Activated CD8-positive, alpha-beta memory T cell treated with anti-CD3 and anti-CD28 coated beads, Interleukin-2, amount 10 ng/mL, durations not matched to agents 7 days and 5 days (primary cell): ENCODE results near the gene DNTTIP2. TPM values are rescaled to one million over a fixed set of nuclear protein-coding genes. Genes with fewer than 3 reads are reported as not detected.
A peak's percentile ranks its signal among the peaks of the same experiment; 100 is the strongest.
"Not testable (repeated sequence)": the region's sequence is repeated elsewhere in the genome, so short reads cannot be mapped to it uniquely, and the experiment has no call there.

ENCODE experiments used
- ATAC-seq: fragments of 150-1000 bp; cut with Tn5 transposase; one replicate; pipeline ENCODE4 v1.10.0; 2021; ENCODE audit warnings: moderate library complexity
- CTCF ChIA-PET: fragments of 350-600 bp; sonication (Branson Sonifier 250); formaldehyde crosslinking; loops from one replicate; lab custom pipeline; 2021; ENCODE audit warnings: antibody characterized with exemption; lab: Charles Lee
- DNase-seq: peaks from one replicate; pipeline ENCODE4 v3.0.0-alpha.2; 2020
- H3K27ac Mint-ChIP-seq: one replicate; pipeline ENCODE4 v1.8.0; 2021; ENCODE audit warnings: mild to moderate bottlenecking, mixed read lengths
- H3K27me3 Mint-ChIP-seq: one replicate; pipeline ENCODE4 v1.8.0; 2021; ENCODE audit warnings: mixed read lengths
- H3K36me3 Mint-ChIP-seq: one replicate; pipeline ENCODE4 v1.8.0; 2021; ENCODE audit warnings: mild to moderate bottlenecking, mixed read lengths
- H3K4me1 Mint-ChIP-seq: one replicate; pipeline ENCODE4 v1.8.0; 2021; ENCODE audit warnings: mixed read lengths
- H3K4me3 Mint-ChIP-seq: one replicate; pipeline ENCODE4 v1.8.0; 2021; ENCODE audit warnings: mild to moderate bottlenecking, moderate library complexity, mixed read lengths
- H3K9me3 Mint-ChIP-seq: one replicate; pipeline ENCODE4 v1.8.0; 2022; ENCODE audit warnings: low read depth, mixed read lengths
- total RNA-seq, 2 experiments: library from RNA; stranded (reverse); gene quantifications; one replicate each; pipeline ENCODE4 v1.2.3, GENCODE V29; 2021

The DNTTIP2 gene, protein sequence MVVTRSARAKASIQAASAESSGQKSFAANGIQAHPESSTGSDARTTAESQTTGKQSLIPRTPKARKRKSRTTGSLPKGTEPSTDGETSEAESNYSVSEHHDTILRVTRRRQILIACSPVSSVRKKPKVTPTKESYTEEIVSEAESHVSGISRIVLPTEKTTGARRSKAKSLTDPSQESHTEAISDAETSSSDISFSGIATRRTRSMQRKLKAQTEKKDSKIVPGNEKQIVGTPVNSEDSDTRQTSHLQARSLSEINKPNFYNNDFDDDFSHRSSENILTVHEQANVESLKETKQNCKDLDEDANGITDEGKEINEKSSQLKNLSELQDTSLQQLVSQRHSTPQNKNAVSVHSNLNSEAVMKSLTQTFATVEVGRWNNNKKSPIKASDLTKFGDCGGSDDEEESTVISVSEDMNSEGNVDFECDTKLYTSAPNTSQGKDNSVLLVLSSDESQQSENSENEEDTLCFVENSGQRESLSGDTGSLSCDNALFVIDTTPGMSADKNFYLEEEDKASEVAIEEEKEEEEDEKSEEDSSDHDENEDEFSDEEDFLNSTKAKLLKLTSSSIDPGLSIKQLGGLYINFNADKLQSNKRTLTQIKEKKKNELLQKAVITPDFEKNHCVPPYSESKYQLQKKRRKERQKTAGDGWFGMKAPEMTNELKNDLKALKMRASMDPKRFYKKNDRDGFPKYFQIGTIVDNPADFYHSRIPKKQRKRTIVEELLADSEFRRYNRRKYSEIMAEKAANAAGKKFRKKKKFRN
- 10 to 100 TPM; 60.8 to 74.5 TPM for total RNA-seq

DNA sequence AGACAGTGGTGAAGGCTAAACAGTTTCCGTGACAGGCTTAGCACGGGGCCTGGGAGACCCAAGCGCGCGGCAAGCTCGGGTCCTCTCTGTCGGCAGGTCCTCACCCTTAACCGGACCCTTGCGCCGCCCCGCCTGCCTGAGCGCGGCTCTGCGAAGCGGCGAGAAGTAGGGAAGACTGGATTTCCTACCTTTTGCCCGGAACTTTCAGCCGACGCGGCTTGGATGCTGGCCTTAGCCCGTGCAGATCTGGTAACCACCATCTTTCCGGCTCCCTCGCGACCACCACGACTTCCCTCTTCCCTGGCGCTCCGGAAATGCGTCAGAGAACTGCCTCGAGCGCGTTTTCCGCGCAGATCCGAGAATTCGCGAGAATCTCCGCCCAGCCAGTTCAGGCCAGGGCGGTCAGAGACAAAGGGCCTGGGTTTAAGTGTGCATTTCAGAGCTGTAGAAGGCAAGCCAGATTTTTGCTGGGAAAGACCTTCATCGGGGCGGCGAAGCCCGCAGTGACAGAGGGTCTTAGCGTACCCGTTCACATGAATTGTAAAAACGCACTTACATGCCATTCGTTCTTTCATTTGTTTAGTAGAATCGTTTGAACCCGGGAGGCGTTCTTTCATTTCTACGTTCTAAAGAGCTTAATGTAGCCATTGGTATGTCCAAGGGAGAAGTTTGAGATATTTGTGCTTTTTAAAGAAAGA is at the start of gene DNTTIP2:
TSS of gene DNTTIP2 (minus strand) at position 318 of the 698 bp plus-strand sequence. CDS start at position 260, 58 bp downstream.
- peak; percentile 88 for ATAC-seq
- CTCF ChIA-PET: interaction anchor here (0.8 to 3.8 kb wide), 6 partner anchors 18 to 250 kb away, joined by 3 to 15 read pairs (median 4); partner anchors contain the start of gene GCLM

DNA sequence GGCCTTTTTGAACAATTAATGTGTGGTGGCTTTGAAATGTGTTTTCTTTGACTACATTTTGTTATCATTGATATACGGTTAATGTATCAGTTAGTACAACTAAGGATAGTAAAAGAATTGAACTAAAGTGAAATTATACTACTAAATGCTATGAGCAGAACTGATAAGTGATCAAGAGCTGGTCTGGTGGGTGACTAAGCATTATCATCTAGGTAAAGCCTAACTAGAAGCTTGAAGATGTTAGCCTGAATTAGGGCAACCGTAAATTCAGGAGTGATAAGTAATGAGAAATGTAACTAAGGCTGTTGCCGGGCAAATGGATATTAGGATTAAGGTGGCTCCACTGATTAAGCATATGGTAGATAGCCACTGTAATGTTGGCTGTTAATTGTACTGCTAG is 46.2 kb upstream of the DNTTIP2 start:
- DNase-seq (no peak), ATAC-seq (no peak)
- Mint-ChIP-seq H3K4me3 (no peak overlapping the region), H3K36me3 (peaks cover 2% of the 10 kb centered on the region), H3K27ac (no peak overlapping the region), H3K9me3 (no peaks in the 10 kb centered on the region), H3K4me1 (peaks cover 2% of the 10 kb centered on the region), H3K27me3 (peaks cover 14% of the 10 kb centered on the region)
- CTCF ChIA-PET: no interaction called here

More for the DNA sequence above, at the start of gene DNTTIP2:
- Mint-ChIP-seq H3K27me3 (no peaks in the 10 kb centered on the region), H3K4me1 (peaks cover 39% of the 10 kb centered on the region), H3K4me3 (peak within 1 kb of the TSS; percentile 88), H3K9me3 (no peaks in the 10 kb centered on the region), H3K36me3 (peaks cover 37% of the 10 kb centered on the region), H3K27ac (peak within 1 kb of the TSS; percentile 96)
- peak; percentile 96 for DNase-seq

DNA sequence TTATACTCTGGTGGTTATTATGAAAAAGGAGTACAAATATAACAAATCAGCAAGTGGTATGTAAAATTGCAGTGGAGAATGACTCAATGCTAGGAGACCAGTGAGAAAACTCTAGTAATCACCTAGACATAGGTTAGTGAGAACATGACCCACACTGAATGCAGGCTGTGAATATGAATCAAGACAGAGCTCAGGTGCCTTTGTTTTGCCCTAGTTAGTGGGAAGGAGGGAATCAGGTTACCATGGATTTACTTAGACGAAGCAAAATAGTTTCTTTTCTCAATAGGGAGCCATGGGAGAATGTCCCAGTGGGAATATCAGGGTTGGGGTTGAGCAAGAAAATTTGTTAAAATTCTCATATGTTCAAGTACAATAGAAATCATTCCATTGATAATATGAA is 40.8 kb upstream of the DNTTIP2 start:
- no peaks in the 10 kb centered on the region for H3K9me3 Mint-ChIP-seq
- no peak overlapping the region for H3K27ac Mint-ChIP-seq
- no peak overlapping the region for H3K4me3 Mint-ChIP-seq
- CTCF ChIA-PET: interaction anchor here (1.6 to 2.0 kb wide), 2 partner anchors 10 to 19 kb away, joined by 3 to 6 read pairs; no protein-coding TSS in a partner anchor
- DNase-seq: no peak
- no peaks in the 10 kb centered on the region for H3K27me3 Mint-ChIP-seq
- no peaks in the 10 kb centered on the region for H3K36me3 Mint-ChIP-seq
- H3K4me1 Mint-ChIP-seq: no peaks in the 10 kb centered on the region
- no peak for ATAC-seq

DNA sequence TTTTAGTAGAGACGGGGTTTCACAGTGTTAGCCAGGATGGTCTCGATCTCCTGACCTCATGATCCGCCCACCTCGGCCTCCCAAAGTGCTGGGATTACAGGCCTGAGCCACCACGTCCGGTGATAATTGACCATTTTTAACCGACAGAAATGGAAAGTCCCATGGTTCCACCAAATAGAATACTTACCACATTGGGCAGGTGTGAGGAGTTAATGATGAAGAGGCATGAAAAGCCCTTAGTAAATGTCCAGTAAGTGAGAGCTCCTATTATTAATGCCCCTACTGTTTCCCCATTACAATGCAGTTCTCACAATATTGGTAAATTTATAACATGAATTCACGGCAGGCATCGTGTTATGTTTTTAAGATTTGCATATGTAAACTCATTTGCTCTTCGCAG is 38.3 kb upstream of the DNTTIP2 start:
- CTCF ChIA-PET: no interaction called here
- Mint-ChIP-seq H3K36me3 (no peaks in the 10 kb centered on the region), H3K4me1 (no peaks in the 10 kb centered on the region), H3K9me3 (no peaks in the 10 kb centered on the region), H3K27me3 (peaks cover 12% of the 10 kb centered on the region), H3K27ac (no peak overlapping the region), H3K4me3 (no peak overlapping the region)
- no peak for DNase-seq
- ATAC-seq: no peak

DNA sequence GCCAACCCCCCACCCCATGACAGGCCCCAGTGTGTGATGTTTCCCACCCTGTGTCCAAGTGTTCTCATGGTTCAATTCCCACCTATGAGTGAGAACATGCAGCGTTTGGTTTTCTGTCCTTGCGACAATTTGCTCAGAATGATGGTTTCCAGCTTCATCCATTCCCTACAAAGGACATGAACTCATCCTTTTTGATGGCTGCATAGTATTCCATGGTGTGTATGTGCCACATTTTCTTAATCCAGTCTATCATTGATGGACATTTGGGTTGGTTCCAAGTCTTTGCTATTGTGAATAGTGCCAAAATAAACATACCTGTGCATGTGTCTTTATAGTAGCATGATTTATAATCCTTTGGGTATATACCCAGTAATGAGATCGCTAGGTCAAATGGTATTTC is 31.9 kb upstream of the DNTTIP2 start:
- not testable (repeated sequence) for ATAC-seq, H3K36me3 Mint-ChIP-seq, DNase-seq, H3K4me3 Mint-ChIP-seq, H3K9me3 Mint-ChIP-seq, H3K27ac Mint-ChIP-seq
- peaks cover 24% of the 10 kb centered on the region for H3K4me1 Mint-ChIP-seq
- CTCF ChIA-PET: interaction anchor here (0.7 to 2.7 kb wide), 4 partner anchors 8 to 567 kb away, joined by 3 to 15 read pairs (median 8); partner anchors contain the start of gene DNTTIP2
- H3K27me3 Mint-ChIP-seq: peaks cover 13% of the 10 kb centered on the region

DNA sequence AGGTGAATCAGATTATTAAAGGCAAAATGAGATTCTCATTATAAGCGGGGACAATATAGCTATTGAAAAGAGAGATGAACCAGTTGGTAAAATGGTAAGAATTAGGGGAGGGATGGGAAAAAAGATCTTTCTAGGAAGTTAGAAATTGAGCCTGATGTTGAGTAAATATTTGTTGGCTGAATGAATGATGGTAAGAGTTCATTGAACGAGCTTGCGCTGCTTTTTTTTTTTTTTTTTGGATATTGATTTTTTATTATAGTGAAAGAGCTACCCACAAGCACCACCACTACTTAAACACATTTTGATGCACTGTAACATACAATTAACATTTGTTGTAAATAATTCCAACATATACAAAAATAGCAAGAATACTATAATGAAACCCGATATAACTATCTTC is 31.3 kb upstream of the DNTTIP2 start:
- Mint-ChIP-seq H3K27me3 (peaks cover 13% of the 10 kb centered on the region), H3K9me3 (peaks cover 2% of the 10 kb centered on the region), H3K27ac (peak overlapping the region; percentile 84), H3K4me3 (peak overlapping the region; percentile 88), H3K36me3 (peaks cover 3% of the 10 kb centered on the region), H3K4me1 (peaks cover 27% of the 10 kb centered on the region)
- ATAC-seq: no peak
- DNase-seq: no peak
- CTCF ChIA-PET: interaction anchor here (0.7 to 2.7 kb wide), 10 partner anchors 9 to 567 kb away, joined by 3 to 15 read pairs (median 4); partner anchors contain the start of gene DNTTIP2

DNA sequence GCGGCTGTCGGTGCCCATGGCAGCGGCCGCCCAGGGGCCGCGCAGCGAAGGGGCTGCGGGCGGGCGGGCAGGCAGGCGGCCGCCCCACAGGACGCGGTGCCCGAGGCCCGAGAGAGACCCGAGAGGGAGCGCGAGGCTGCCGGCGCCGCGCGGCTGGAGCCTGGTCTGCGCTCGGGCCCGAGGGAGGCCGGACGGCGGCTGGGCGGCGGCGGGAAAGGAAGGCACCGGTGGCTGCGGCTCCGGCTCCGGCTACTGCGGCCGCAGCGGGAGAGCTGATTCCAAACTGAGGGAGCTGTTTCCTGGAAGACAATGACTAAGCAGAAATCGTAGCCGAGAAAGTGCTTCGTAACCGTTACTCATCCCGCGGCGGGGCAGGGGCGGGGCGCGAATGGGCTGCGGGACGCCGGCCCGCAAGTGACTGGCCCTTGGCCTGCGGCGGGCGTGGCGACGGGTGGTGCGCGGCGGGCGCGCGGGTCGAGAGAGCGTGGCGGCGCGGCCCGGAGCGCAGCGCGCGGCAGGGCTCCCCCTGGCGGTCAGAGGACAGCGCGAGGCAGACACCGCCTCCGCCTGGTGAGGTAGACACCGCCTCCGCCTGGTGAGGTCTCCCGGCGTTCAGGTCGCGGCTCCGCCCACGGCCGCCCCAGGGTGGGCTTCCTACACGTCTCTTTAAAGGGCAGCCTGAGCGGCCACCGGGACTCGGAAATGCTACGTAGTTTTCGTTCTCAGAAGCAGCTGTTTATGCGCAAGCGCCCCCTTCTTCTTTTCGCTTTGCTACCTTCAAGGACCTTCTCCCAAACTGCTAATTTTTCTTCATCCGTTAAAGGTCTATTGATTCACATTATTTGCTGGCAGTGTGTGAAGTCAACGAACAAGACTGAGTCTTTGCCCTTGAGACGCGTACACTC is 30.4 kb upstream of the DNTTIP2 start, which contains the start of gene GCLM:
TSS of gene GCLM (minus strand) at position 285 of the 905 bp plus-strand sequence. CDS start at position 18, 267 bp downstream.
- DNase-seq: peak; percentile 92
- Mint-ChIP-seq H3K27ac (peak within 1 kb of the TSS; percentile 85), H3K4me1 (peaks cover 34% of the 10 kb centered on the region), H3K27me3 (peaks cover 13% of the 10 kb centered on the region), H3K9me3 (peaks cover 2% of the 10 kb centered on the region), H3K4me3 (peak within 1 kb of the TSS; percentile 88), H3K36me3 (peaks cover 3% of the 10 kb centered on the region)
- CTCF ChIA-PET: interaction anchor here (0.7 to 2.7 kb wide), 10 partner anchors 10 to 564 kb away, joined by 3 to 15 read pairs (median 4); partner anchors contain the start of gene DNTTIP2
- ATAC-seq: peak; percentile 94

DNA sequence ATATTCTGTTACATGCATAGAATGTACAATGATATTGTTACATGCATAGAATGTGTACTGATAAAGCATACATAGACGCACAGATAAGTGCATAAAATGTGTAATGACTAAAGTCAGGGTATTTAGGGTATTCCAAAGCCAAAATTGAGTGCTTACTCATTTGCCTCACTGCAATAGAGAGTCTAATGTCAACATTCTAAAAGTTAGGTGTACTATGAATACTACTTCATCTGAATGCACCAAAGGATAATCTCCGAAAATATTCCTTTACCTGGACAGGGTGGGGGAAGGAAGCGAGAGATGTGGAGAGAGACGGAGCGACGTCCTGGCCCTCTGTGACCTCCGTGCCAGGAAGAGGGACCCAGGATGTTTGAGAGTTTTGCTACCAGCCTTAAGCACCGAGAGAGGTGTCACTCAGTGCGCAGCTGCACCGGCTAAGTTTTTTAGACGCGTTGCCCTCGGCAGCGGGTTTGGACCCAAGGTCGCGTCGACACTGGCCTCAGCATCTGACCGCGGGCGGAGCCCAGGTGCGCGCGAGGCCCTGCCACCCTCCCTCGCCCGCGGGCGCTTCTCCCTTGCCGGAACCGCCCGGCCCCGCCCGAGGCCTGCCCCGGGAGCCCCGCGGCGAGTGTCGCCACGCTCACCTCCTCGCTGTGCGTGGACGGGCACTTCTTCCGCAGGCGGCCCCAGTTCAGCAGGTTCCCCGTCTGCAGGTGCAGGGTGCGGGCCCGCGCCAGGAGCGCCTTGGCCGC is 29.6 kb upstream of the DNTTIP2 start:
- H3K4me1 Mint-ChIP-seq: peaks cover 42% of the 10 kb centered on the region
- peak overlapping the region; percentile 88 for H3K4me3 Mint-ChIP-seq
- CTCF ChIA-PET: interaction anchor here (0.7 to 2.7 kb wide), 8 partner anchors 11 to 564 kb away, joined by 3 to 15 read pairs (median 4); partner anchors contain the start of gene DNTTIP2
- H3K27me3 Mint-ChIP-seq: peaks cover 9% of the 10 kb centered on the region
- ATAC-seq: peak; percentile 45
- peak overlapping the region; percentile 85 for H3K27ac Mint-ChIP-seq
- DNase-seq: peak; percentile 72
- peaks cover 2% of the 10 kb centered on the region for H3K9me3 Mint-ChIP-seq
- H3K36me3 Mint-ChIP-seq: peaks cover 9% of the 10 kb centered on the region

DNA sequence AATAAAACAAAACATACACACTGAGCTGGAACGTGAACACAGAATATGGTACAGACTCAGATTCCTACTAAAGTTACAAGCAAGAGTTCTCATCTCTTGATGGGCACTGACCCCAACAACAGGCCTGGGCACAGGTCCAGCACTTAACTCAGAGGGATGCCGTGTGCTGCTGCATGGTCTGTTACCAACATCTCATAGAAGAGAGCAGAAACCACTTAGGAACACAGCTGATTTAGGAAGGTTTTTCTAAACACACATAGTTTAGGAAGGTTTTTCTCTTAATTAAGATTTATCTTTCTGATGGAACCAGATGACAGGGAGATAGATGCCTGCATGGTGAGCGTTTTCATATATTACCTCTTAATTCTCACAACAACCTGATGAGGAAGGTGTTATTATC is 28.7 kb upstream of the DNTTIP2 start:
- ATAC-seq (no peak), DNase-seq (no peak)
- peaks cover 2% of the 10 kb centered on the region for H3K9me3 Mint-ChIP-seq
- CTCF ChIA-PET: interaction anchor here (0.8 to 1.2 kb wide), 3 partner anchors 24 to 62 kb away, joined by 3 to 7 read pairs (median 3); partner anchors contain the start of gene DNTTIP2
- H3K27me3 Mint-ChIP-seq: peaks cover 4% of the 10 kb centered on the region
- peak overlapping the region; percentile 68 for H3K4me3 Mint-ChIP-seq
- peaks cover 9% of the 10 kb centered on the region for H3K36me3 Mint-ChIP-seq
- peaks cover 42% of the 10 kb centered on the region for H3K4me1 Mint-ChIP-seq
- H3K27ac Mint-ChIP-seq: peak overlapping the region; percentile 79

DNA sequence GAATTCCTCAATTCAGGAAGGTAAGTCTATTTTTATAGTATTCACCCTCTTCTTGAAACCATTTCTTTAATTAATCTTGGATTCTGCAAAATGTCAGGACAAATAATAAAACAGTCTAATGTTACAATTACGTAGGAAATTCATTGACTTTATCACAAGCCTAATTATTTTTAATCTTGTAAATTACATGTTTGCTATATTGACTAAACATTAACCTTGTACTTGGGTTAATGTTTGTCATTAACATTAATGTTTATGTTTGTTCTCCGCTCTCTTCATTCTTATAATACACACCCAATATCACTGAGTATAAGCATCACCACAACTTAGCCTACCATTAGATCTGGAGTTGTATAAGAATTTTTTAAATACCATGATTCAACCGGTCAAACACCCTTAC is 27.5 kb upstream of the DNTTIP2 start:
- CTCF ChIA-PET: no interaction called here
- Mint-ChIP-seq H3K4me3 (peak overlapping the region; percentile 8), H3K4me1 (peaks cover 46% of the 10 kb centered on the region), H3K36me3 (peaks cover 15% of the 10 kb centered on the region), H3K9me3 (peaks cover 2% of the 10 kb centered on the region), H3K27me3 (no peaks in the 10 kb centered on the region), H3K27ac (peak overlapping the region; percentile 9)
- ATAC-seq (no peak), DNase-seq (no peak)

DNA sequence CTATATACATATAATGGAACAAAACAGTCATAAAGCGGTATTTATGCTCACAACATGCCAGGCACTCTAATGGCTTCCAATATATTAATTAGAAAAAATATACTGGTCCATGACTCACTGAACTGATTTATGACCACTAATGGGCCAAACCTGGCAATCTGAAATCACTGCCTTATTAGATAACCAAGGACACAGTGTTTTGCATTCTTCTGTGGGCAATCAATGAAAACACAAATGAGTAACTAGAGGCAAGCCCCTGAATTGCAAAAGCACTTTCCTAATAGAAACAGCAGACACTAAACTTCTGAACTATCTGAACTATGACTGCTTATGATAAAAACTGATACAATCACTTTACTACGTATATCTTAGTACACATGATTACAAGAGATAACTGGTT is 26.7 kb upstream of the DNTTIP2 start:
- H3K4me1 Mint-ChIP-seq: peaks cover 48% of the 10 kb centered on the region
- ATAC-seq (no peak), DNase-seq (no peak)
- peaks cover 19% of the 10 kb centered on the region for H3K36me3 Mint-ChIP-seq
- no peak overlapping the region for H3K27ac Mint-ChIP-seq
- H3K9me3 Mint-ChIP-seq: peaks cover 2% of the 10 kb centered on the region
- no peak overlapping the region for H3K4me3 Mint-ChIP-seq
- H3K27me3 Mint-ChIP-seq: no peaks in the 10 kb centered on the region
- CTCF ChIA-PET: no interaction called here
